ACC112 (cell line): Measurements from ENCODE around the gene MARCHF11.

Experiments
- H2AFZ ChIP-seq: fragments of 200-600 bp; sonication (generic); one replicate; pipeline ENCODE4 v1.6.0; 2017; ENCODE audit warnings: antibody characterized with exemption, low read length; ENCODE audit not compliant: unreplicated experiment
- H3K27ac ChIP-seq: fragments of 200-600 bp; sonication (generic); 2 replicates; pipeline ENCODE4 v1.5.1; 2014; ENCODE audit warnings: low read depth, mild to moderate bottlenecking, antibody characterized with exemption, low read length, moderate library complexity
- H3K27me3 ChIP-seq: fragments of 200-600 bp; sonication (generic); 2 replicates; pipeline ENCODE4 v1.6.1; 2014; ENCODE audit warnings: mild to moderate bottlenecking, antibody characterized with exemption, low read length, moderate library complexity, mixed read lengths; ENCODE audit not compliant: insufficient read depth
- H3K36me3 ChIP-seq: fragments of 200-600 bp; sonication (generic); 2 replicates; pipeline ENCODE4 v1.6.1; 2016; ENCODE audit warnings: mild to moderate bottlenecking, antibody characterized with exemption, low read length, moderate library complexity, mixed read lengths; ENCODE audit not compliant: insufficient read depth
- H3K4me1 ChIP-seq: fragments of 200-600 bp; sonication (generic); one replicate; pipeline ENCODE4 v1.6.1; 2016; ENCODE audit warnings: low read length, mixed read lengths; ENCODE audit not compliant: insufficient read depth, unreplicated experiment, control insufficient read depth
- H3K4me3 ChIP-seq: fragments of 200-600 bp; sonication (generic); 2 replicates; pipeline ENCODE4 v1.5.1; 2014; ENCODE audit warnings: mild to moderate bottlenecking, low read depth, low read length
- H3K79me2 ChIP-seq: fragments of 200-600 bp; sonication (generic); one replicate; pipeline ENCODE4 v1.6.0; 2016; ENCODE audit warnings: low read length; ENCODE audit not compliant: control insufficient read depth, unreplicated experiment, insufficient read depth

MARCHF11 gene

GRCh38 chr5:16152601-16153568, 26.7 kb downstream of the MARCHF11 start:
- Histone ChIP-seq H3K4me3 (no peak overlapping the region), H3K36me3 (no peaks in the 10 kb centered on the region), H3K79me2 (no peaks in the 10 kb centered on the region), H2AFZ (no peak overlapping the region), H3K27me3 (peaks cover 6% of the 10 kb centered on the region; the same call in 1 of the 2 replicates), H3K4me1 (no peaks in the 10 kb centered on the region), H3K27ac (no peak overlapping the region)

GRCh38 chr5:16149621-16150020, 30.0 kb downstream of the MARCHF11 start:
- no peaks in the 10 kb centered on the region for H3K4me1 ChIP-seq
- no peaks in the 10 kb centered on the region for H3K79me2 ChIP-seq
- H3K27me3 ChIP-seq, result peaks cover 6% of the 10 kb centered on the region; the same call in 1 of the 2 replicates

DNA sequence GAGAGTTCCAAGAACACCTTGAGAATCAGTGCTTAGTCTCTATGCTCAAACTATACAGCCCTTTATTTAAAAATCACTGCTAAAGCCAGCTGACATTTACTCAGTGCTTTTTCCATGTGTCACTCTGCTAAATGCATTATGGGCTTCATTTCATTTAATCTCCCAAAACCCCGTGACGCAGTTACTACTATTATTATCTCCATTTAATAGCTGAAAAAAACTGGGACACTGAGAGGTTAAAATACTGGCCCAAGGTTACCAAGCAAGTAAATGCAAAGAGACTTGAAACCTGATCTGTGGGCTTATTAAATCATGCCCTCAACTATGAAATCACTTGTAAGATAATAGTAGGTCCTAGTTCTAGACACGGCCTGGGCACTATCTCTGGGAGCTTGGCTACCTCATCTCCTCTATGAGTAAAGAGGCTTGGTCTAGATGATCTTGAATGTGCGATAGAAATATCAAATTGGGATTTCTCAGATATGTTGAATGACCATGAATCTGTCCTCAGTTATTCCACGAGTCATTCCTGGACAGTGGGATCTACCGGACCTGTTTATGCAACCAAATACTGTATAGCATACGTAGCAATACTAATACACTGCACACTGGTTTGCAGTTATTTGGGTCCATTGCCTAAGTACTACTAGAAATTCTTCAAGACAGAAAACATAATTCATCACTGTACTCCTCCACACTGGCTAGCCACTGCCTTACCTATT, 32.3 kb downstream of the MARCHF11 start:
- Histone ChIP-seq H3K27ac (no peak overlapping the region), H3K79me2 (no peaks in the 10 kb centered on the region), H3K4me1 (no peaks in the 10 kb centered on the region)

More at GRCh38 chr5:16149621-16150020, 30.0 kb downstream of the MARCHF11 start:
- Histone ChIP-seq H3K27ac (no peak overlapping the region), H3K36me3 (no peaks in the 10 kb centered on the region), H2AFZ (no peak overlapping the region), H3K4me3 (no peak overlapping the region)

GRCh38 chr5:16144416-16144815, 35.2 kb downstream of the MARCHF11 start:
- Histone ChIP-seq H2AFZ (no peak overlapping the region), H3K79me2 (no peaks in the 10 kb centered on the region), H3K27me3 (peaks cover 6% of the 10 kb centered on the region; the same call in 1 of the 2 replicates), H3K27ac (no peak overlapping the region), H3K4me1 (no peaks in the 10 kb centered on the region), H3K36me3 (no peaks in the 10 kb centered on the region), H3K4me3 (no peak overlapping the region)

More for the DNA sequence above, 32.3 kb downstream of the MARCHF11 start:
- Histone ChIP-seq H3K27me3 (peaks cover 6% of the 10 kb centered on the region; the same call in 1 of the 2 replicates), H3K36me3 (no peaks in the 10 kb centered on the region), H2AFZ (no peak overlapping the region), H3K4me3 (no peak overlapping the region)

DNA sequence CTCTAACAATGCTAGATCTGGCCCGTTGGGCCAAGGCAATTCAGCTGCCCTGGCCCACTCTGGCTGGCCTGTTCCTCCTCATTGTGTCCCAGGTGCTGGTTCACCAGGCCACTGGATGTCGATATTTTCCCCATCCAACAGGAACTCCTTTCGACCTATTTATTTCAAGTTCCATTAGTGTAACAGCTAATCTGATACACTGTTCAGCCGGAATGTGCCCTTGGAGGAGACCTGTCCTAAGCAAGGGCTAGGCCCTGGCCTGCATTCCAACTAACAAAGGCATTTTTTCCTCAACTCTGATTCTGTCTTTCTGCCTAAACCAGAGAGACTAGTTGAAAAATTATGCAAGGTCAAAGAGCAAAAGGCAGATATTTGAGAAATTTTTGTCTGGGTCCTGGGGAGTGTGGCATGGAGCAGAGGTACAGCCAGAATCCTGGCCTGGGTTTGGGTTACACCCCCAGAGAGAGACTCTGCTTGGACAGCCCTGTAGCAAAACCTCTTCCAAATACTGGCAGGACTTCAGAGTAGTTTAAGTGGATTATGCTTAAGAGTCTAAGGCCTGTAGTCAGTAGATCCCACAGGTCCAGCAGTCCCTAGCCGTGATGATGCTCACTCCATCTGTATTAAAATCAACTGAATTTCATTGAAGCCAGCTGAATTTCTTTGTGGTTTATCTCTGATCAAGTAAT, 36.1 kb downstream of the MARCHF11 start:
- H3K27me3 ChIP-seq, result peaks cover 5% of the 10 kb centered on the region; the same call in 1 of the 2 replicates
- H3K27ac ChIP-seq, result no peak overlapping the region
- H2AFZ ChIP-seq, result no peak overlapping the region
- H3K79me2 ChIP-seq, result no peaks in the 10 kb centered on the region
- H3K4me1 ChIP-seq, result no peaks in the 10 kb centered on the region
- H3K36me3 ChIP-seq, result no peaks in the 10 kb centered on the region
- H3K4me3 ChIP-seq, result no peak overlapping the region

- no peaks in the 10 kb centered on the region for H3K36me3 ChIP-seq
- H2AFZ ChIP-seq, result no peak overlapping the region
- H3K27ac ChIP-seq, result no peak overlapping the region
- H3K27me3 ChIP-seq, result no peaks in the 10 kb centered on the region
- H3K4me1 ChIP-seq, result no peaks in the 10 kb centered on the region
- H3K4me3 ChIP-seq, result no peak overlapping the region
- H3K79me2 ChIP-seq, result no peaks in the 10 kb centered on the region
These were observed 38.6 kb downstream of the MARCHF11 start for GRCh38 chr5:16140944-16141343.

GRCh38 chr5:16140417-16140816, 39.2 kb downstream of the MARCHF11 start:
- Histone ChIP-seq H3K27ac (no peak overlapping the region), H3K4me3 (no peak overlapping the region), H3K79me2 (no peaks in the 10 kb centered on the region), H3K36me3 (no peaks in the 10 kb centered on the region), H2AFZ (no peak overlapping the region), H3K4me1 (no peaks in the 10 kb centered on the region), H3K27me3 (no peaks in the 10 kb centered on the region)

- no peaks in the 10 kb centered on the region for H3K79me2 ChIP-seq
- no peaks in the 10 kb centered on the region for H3K27me3 ChIP-seq
- no peaks in the 10 kb centered on the region for H3K36me3 ChIP-seq
- no peak overlapping the region for H3K27ac ChIP-seq
- no peak overlapping the region for H3K4me3 ChIP-seq
- no peak overlapping the region for H2AFZ ChIP-seq
- H3K4me1 ChIP-seq, result no peaks in the 10 kb centered on the region
These were observed 42.4 kb downstream of the MARCHF11 start for GRCh38 chr5:16137177-16137576.

DNA sequence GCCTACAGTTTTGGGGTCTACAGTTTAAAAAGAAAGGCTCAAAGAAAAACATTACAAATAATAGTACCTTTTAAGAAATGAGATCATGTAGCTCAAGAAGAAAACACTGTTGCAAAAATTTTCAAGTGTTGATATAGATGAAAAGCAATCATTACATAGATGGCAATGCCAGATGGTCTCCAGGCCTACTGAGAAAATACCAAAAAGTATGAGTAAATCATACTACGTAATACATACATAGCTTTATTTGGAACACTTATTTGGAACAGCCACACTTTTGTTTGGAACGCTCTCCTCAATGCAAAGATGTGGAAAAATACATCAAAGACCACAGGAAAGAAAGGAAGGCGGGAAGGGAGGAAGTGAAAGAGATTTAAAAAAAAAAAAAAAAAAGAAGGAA, 44.1 kb downstream of the MARCHF11 start:
- no peaks in the 10 kb centered on the region for H3K79me2 ChIP-seq
- no peak overlapping the region for H2AFZ ChIP-seq
- H3K4me3 ChIP-seq, result no peak overlapping the region
- no peak overlapping the region for H3K27ac ChIP-seq
- 0 out of 2 replicates have a peak, but pooled peaks cover 2% of the 10 kb centered on the region for H3K27me3 ChIP-seq
- no peaks in the 10 kb centered on the region for H3K36me3 ChIP-seq
- no peaks in the 10 kb centered on the region for H3K4me1 ChIP-seq

DNA sequence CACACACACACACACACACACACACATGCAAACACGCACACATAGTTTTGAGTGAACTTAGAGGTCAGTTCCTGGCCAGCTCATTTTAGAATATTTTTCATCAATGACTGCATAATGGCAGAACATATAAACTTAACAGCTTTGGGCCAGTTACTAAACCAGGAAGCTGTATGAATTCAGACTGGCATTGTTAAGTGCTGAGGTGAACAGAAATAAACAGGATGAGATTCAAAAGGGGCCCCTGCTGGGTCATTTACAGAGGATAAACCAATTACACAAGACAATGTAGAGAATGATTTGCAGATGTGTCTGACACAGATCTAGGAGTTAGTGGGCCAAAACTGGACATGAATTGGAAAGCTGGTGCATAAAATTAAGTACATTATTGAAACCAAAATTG, 44.6 kb downstream of the MARCHF11 start:
- H3K36me3 ChIP-seq, result no peaks in the 10 kb centered on the region
- H3K4me1 ChIP-seq, result no peaks in the 10 kb centered on the region
- H3K4me3 ChIP-seq, result no peak overlapping the region
- H3K79me2 ChIP-seq, result no peaks in the 10 kb centered on the region
- no peak overlapping the region for H3K27ac ChIP-seq
- 0 out of 2 replicates have a peak, but pooled peaks cover 7% of the 10 kb centered on the region for H3K27me3 ChIP-seq
- H2AFZ ChIP-seq, result no peak overlapping the region
